ENCODE data around the gene DAGLA. TPM values are rescaled to one million over a fixed set of nuclear protein-coding genes. Genes with fewer than 3 reads are reported as not detected.

Gene DAGLA
- total RNA-seq, 5 donors from 2014 or later (not counting 1 experiment from before 2014, with no cell fraction given), result 0.15 to 1.6 (median 0.23) TPM

DNA sequence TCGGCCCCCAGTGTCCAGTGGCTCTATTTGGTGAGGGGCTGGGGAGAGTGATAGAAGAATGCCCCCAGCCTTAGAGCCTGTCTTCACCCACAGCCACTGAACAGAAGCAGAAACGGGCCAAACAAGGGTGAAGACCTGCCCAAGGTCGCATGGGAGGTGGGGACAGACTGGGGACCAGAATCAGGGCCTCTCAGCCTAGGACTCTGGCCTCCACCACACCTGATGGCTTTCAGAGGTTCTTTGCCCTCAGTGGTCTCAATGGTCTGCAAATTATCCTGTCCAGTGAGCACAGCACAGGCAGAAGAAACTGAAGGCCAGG, 67.7 kb downstream of the DAGLA start:
- Histone ChIP-seq H3K27me3 (replicated peaks in 1 of 2; ENCODE audit: control insufficient read depth in 2 of 2, extremely low read depth in 1 of 2, insufficient read depth in 2 of 2, low read length in 1 of 2) (peaks cover 0 to 51% of the 10 kb centered on the region in 2 experiments), H3K27ac (ENCODE audit: low read length) (no peak overlapping the region), H3K4me1 (ENCODE audit: control insufficient read depth in 1 of 2, extremely low read depth in 1 of 2, insufficient read depth in 2 of 2, low read length in 2 of 2) (peaks cover 0 to 14% of the 10 kb centered on the region in 2 experiments), H3K9me3 (no peaks in the 10 kb centered on the region), H3K36me3 (ENCODE audit: control insufficient read depth in 2 of 2, extremely low read depth in 1 of 2, insufficient read depth in 1 of 2, low read length in 1 of 2) (no peaks in the 10 kb centered on the region), H3K4me3 (ENCODE audit: control insufficient read depth in 1 of 2, extremely low read depth in 1 of 2, low read length in 1 of 2) (no peak overlapping the region)
- Mint-ChIP-seq H3K36me3 (no peaks in the 10 kb centered on the region), H3K27me3 (peaks cover 15 to 26% of the 10 kb centered on the region in 2 donors), H3K9me3 (no peaks in the 10 kb centered on the region), H3K4me1 (peaks cover 2 to 10% (median 7%) of the 10 kb centered on the region in 3 donors), H3K27ac (no peak overlapping the region), H3K4me3 (no peak overlapping the region)
- DNase-seq (no peak), ATAC-seq (replicated peaks in 1 of 4) (no peak)
- ChIA-PET CTCF (no interaction called here), POLR2A (no interaction called here)
- 58% methylated on average over 2 of the region's 3 CpGs for WGBS (ENCODE audit: insufficient coverage)

DNA sequence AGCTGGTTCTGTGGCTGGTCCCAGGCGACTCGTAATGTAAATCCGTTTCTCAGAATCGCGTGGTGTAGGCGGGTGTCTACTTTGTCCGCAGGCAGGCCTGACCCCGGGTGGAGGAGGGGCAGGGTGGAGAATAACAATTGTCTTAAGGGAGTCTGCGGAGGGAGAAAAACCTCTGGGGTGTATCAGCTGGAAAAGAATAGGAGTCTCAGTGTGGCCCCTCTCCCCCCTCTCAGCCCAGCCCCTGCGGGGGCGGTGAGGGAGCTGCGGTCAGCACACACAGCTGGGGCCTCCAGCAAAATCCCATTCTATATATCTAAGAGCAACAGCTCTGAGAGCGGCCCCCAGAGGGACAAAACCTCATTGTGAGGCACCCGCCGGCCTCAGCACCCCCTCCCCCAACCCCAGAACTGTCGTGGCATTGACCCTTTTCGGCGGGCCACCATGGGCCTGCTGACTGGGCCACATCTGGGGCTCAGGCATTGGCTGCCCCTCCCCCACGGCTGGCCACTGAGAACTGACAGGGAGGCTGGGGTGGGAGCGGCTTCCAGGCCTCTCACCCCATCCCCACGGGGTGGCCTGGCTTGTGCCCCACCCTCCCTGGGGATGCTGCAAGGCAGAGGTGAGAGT, 69.5 kb downstream of the DAGLA start:
- no peak overlapping the region for H3K27ac Mint-ChIP-seq
- ChIA-PET CTCF (interaction anchor here in 1 of 2 donors (1.0 kb wide), 1 partner anchor 47 kb away, joined by 3 read pairs; no protein-coding TSS in a partner anchor), POLR2A (no interaction called here)
- H3K9me3 Mint-ChIP-seq, result no peaks in the 10 kb centered on the region
- Histone ChIP-seq H3K4me1 (ENCODE audit: control insufficient read depth in 1 of 2, extremely low read depth in 1 of 2, insufficient read depth in 2 of 2, low read length in 2 of 2) (peaks cover 0 to 17% of the 10 kb centered on the region in 2 experiments), H3K36me3 (ENCODE audit: control insufficient read depth in 2 of 2, extremely low read depth in 1 of 2, insufficient read depth in 1 of 2, low read length in 1 of 2) (no peaks in the 10 kb centered on the region), H3K9me3 (no peaks in the 10 kb centered on the region), H3K27ac (ENCODE audit: low read length) (no peak overlapping the region), H3K4me3 (ENCODE audit: control insufficient read depth in 1 of 2, extremely low read depth in 1 of 2, low read length in 1 of 2) (no peak overlapping the region), H3K27me3 (replicated peaks in 1 of 2; ENCODE audit: control insufficient read depth in 2 of 2, extremely low read depth in 1 of 2, insufficient read depth in 2 of 2, low read length in 1 of 2) (peaks cover 0 to 62% of the 10 kb centered on the region in 2 experiments)
- no peak for DNase-seq
- peaks cover 21 to 37% of the 10 kb centered on the region in 2 donors for H3K27me3 Mint-ChIP-seq
- H3K36me3 Mint-ChIP-seq, result no peaks in the 10 kb centered on the region
- WGBS (ENCODE audit: insufficient coverage), result 72% methylated on average over 12 of the region's 21 CpGs
- no peak overlapping the region for H3K4me3 Mint-ChIP-seq
- ATAC-seq (replicated peaks in 1 of 4), result no peak
- H3K4me1 Mint-ChIP-seq, result peaks cover 5 to 17% (median 12%) of the 10 kb centered on the region in 3 donors

GRCh38 chr11:61750631-61751273, 70.6 kb downstream of the DAGLA start:
- H3K9me3 Mint-ChIP-seq, result no peaks in the 10 kb centered on the region
- DNase-seq, result no peak
- CTCF ChIA-PET, result interaction anchor here in 1 of 2 donors (0.9 kb wide), 1 partner anchor 17 kb away, joined by 3 read pairs; no protein-coding TSS in a partner anchor
- Histone ChIP-seq H3K9me3 (no peaks in the 10 kb centered on the region), H3K36me3 (ENCODE audit: control insufficient read depth in 2 of 2, extremely low read depth in 1 of 2, insufficient read depth in 1 of 2, low read length in 1 of 2) (no peaks in the 10 kb centered on the region), H3K27me3 (replicated peaks in 1 of 2; ENCODE audit: control insufficient read depth in 2 of 2, extremely low read depth in 1 of 2, insufficient read depth in 2 of 2, low read length in 1 of 2) (peaks cover 0 to 65% of the 10 kb centered on the region in 2 experiments), H3K4me3 (ENCODE audit: control insufficient read depth in 1 of 2, extremely low read depth in 1 of 2, low read length in 1 of 2) (no peak overlapping the region), H3K4me1 (ENCODE audit: control insufficient read depth in 1 of 2, extremely low read depth in 1 of 2, insufficient read depth in 2 of 2, low read length in 2 of 2) (peaks cover 0 to 21% of the 10 kb centered on the region in 2 experiments), H3K27ac (ENCODE audit: low read length) (no peak overlapping the region)
- peak overlapping the region in 2 of 3 donors; percentile 34 to 44 for H3K4me3 Mint-ChIP-seq
- POLR2A ChIA-PET, result no interaction called here
- peaks cover 5 to 20% (median 15%) of the 10 kb centered on the region in 3 donors for H3K4me1 Mint-ChIP-seq
- no peak overlapping the region for H3K27ac Mint-ChIP-seq
- WGBS (ENCODE audit: insufficient coverage), result 89% methylated on average over 3 of the region's 5 CpGs
- no peaks in the 10 kb centered on the region for H3K36me3 Mint-ChIP-seq
- H3K27me3 Mint-ChIP-seq, result peaks cover 21 to 37% of the 10 kb centered on the region in 2 donors
- no peak for ATAC-seq (replicated peaks in 1 of 4)

GRCh38 chr11:61751384-61751783, 71.2 kb downstream of the DAGLA start:
- Mint-ChIP-seq H3K36me3 (no peaks in the 10 kb centered on the region), H3K27me3 (peaks cover 21 to 37% of the 10 kb centered on the region in 2 donors), H3K27ac (no peak overlapping the region), H3K9me3 (no peaks in the 10 kb centered on the region), H3K4me3 (peak overlapping the region in 2 of 3 donors; percentile 34 to 44), H3K4me1 (peaks cover 5 to 25% (median 21%) of the 10 kb centered on the region in 3 donors)
- Histone ChIP-seq H3K36me3 (ENCODE audit: control insufficient read depth in 2 of 2, extremely low read depth in 1 of 2, insufficient read depth in 1 of 2, low read length in 1 of 2) (no peaks in the 10 kb centered on the region), H3K27me3 (replicated peaks in 1 of 2; ENCODE audit: control insufficient read depth in 2 of 2, extremely low read depth in 1 of 2, insufficient read depth in 2 of 2, low read length in 1 of 2) (peaks cover 0 to 65% of the 10 kb centered on the region in 2 experiments), H3K4me1 (ENCODE audit: control insufficient read depth in 1 of 2, extremely low read depth in 1 of 2, insufficient read depth in 2 of 2, low read length in 2 of 2) (peaks cover 0 to 28% of the 10 kb centered on the region in 2 experiments), H3K9me3 (no peaks in the 10 kb centered on the region), H3K27ac (ENCODE audit: low read length) (no peak overlapping the region), H3K4me3 (ENCODE audit: control insufficient read depth in 1 of 2, extremely low read depth in 1 of 2, low read length in 1 of 2) (no peak overlapping the region)
- ChIA-PET CTCF (interaction anchor here in 1 of 2 donors (0.9 kb wide), 1 partner anchor 18 kb away, joined by 3 read pairs; no protein-coding TSS in a partner anchor), POLR2A (no interaction called here)
- DNase-seq (no peak), ATAC-seq (replicated peaks in 1 of 4) (no peak)
- WGBS (ENCODE audit: insufficient coverage), result 80% methylated on average over 13 of the region's 14 CpGs

DNA sequence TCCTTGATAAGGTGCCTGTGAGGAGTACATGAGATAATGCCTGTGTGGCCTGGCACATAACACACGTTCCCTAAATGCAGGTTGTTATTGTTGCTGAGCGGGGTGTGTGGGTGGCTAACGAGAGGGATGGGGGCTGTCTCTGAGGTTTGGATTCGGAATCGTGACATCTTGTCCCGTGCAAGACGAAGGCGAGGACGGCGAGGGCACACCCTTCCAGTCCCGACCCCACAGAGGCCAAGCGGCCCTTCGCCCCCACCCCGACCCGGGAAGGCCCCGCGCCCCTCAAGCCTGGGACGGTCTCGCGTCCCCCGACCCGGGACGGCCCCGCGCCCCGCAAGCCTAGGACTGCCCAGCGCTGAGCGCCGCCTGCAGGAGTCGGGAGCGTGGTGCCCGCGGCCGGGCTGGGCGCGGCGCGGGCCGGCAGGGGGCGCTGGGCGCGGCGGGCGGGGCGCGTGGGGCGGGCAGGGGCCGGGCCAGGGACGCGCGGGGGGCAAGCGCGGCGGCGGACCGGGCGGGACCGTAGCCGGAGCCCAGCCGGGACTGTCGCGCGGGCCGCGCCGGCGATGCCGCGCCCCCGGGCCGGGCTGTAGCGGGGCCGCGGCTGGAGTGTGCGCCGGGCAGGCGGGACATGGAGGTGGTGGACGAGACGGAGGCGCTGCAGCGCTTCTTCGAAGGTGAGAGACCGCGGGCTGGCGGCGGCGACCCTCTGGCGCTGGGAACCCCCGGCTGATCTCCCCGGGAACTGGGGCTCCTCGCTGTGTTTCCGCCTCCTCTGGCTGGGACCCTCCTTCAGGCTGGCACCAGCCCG, 72.1 kb downstream of the DAGLA start, which contains the start of gene MYRF:
Gene MYRF (plus strand): TSS at position 520 of the 808 bp plus-strand sequence. CDS start 109 bp downstream, at position 629.
- Mint-ChIP-seq H3K27ac (peak within 1 kb of the TSS in 1 of 2 donors; percentile 59), H3K4me1 (peaks cover 5 to 29% (median 27%) of the 10 kb centered on the region in 3 donors), H3K9me3 (no peaks in the 10 kb centered on the region), H3K4me3 (peak within 1 kb of the TSS; percentile 61 to 78 (median 77)), H3K27me3 (peaks cover 21 to 37% of the 10 kb centered on the region in 2 donors), H3K36me3 (no peaks in the 10 kb centered on the region)
- CTCF ChIA-PET, result no interaction called here
- Histone ChIP-seq H3K4me3 (ENCODE audit: control insufficient read depth in 1 of 2, extremely low read depth in 1 of 2, low read length in 1 of 2) (peak within 1 kb of the TSS in 1 of 2 donors; percentile 39), H3K27me3 (replicated peaks in 1 of 2; ENCODE audit: control insufficient read depth in 2 of 2, extremely low read depth in 1 of 2, insufficient read depth in 2 of 2, low read length in 1 of 2) (peaks cover 0 to 65% of the 10 kb centered on the region in 2 experiments), H3K27ac (ENCODE audit: low read length) (no peak within 1 kb of the TSS), H3K36me3 (ENCODE audit: control insufficient read depth in 2 of 2, extremely low read depth in 1 of 2, insufficient read depth in 1 of 2, low read length in 1 of 2) (no peaks in the 10 kb centered on the region), H3K9me3 (no peaks in the 10 kb centered on the region), H3K4me1 (ENCODE audit: control insufficient read depth in 1 of 2, extremely low read depth in 1 of 2, insufficient read depth in 2 of 2, low read length in 2 of 2) (peaks cover 0 to 32% of the 10 kb centered on the region in 2 experiments)
- POLR2A ChIA-PET, result no interaction called here
- WGBS (ENCODE audit: insufficient coverage), result 4% methylated on average over 90 of the region's 93 CpGs
- peak in 32 of 35 experiments; percentile 21 to 73 (median 46) for DNase-seq
- peak; percentile 81 to 95 (median 90) for ATAC-seq (replicated peaks in 1 of 4)

Measured in T-cell (primary cell).